Measurements from ENCODE around the gene FTH1. TPM values are rescaled to one million over a fixed set of nuclear protein-coding genes. Genes with fewer than 3 reads are reported as not detected.
A peak's percentile ranks its signal among the peaks of the same experiment; 100 is the strongest.

Gene FTH1
- total and polyA plus RNA-seq, 2 of the 8 experiments (the other 6 are each of a cell fraction or from before 2014, with no cell fraction given): 1,153 to 1,461 TPM

GRCh38 chr11:61971248-61972111, 4.0 kb upstream of the FTH1 start (continued):
- TF ChIP-seq NANOG (IDR thresholded peaks at IDR 0.05; ENCODE audit: insufficient read depth, low read depth, low read length, poor library complexity, severe bottlenecking): no peak
- TF ChIP-seq PHF8 (conservative IDR thresholded peaks at IDR 0.05; ENCODE audit: low read depth, low read length): no peak
- TF ChIP-seq SP4 (IDR thresholded peaks at IDR 0.05; ENCODE audit: low read length): no peak
- no peak for TF ChIP-seq GABPA (IDR thresholded peaks at IDR 0.05; ENCODE audit: borderline replicate concordance, insufficient read depth, low read length)
- TF ChIP-seq BACH1 (IDR thresholded peaks at IDR 0.05; ENCODE audit: low read length): peak; percentile 100
- no peak for TF ChIP-seq BCL11A (IDR thresholded peaks at IDR 0.05; ENCODE audit: low read depth in 2 of 2, low read length in 2 of 2)
- TF ChIP-seq EGR1 (IDR thresholded peaks at IDR 0.05; ENCODE audit: borderline replicate concordance, low read depth, low read length): 0 out of 2 replicates have a peak, but pooled peaks have one; percentile 53
- TF ChIP-seq E2F6 (IDR thresholded peaks at IDR 0.05): no peak
- no peak for TF ChIP-seq KDM4A (IDR thresholded peaks at IDR 0.05; ENCODE audit: low read depth, low read length, severe bottlenecking)
- TF ChIP-seq CTBP2 (IDR thresholded peaks at IDR 0.05; ENCODE audit: borderline replicate concordance, insufficient read depth, insufficient read length, low read length): no peak
- TF ChIP-seq EP300 (IDR thresholded peaks at IDR 0.05; ENCODE audit: borderline replicate concordance in 1 of 2, low read depth in 2 of 2, low read length in 2 of 2): peak; percentile 49 to 99; a peak in 2 of 3 replicates
- TF ChIP-seq SRF (IDR thresholded peaks at IDR 0.05; ENCODE audit: low read depth, low read length): no peak
- TF ChIP-seq CBX8 (IDR thresholded peaks at IDR 0.05; ENCODE audit: borderline replicate concordance, low read depth, low read length): no peak
- 0 out of 2 replicates have a peak, but pooled peaks have one; percentile 46 for TF ChIP-seq JUN (IDR thresholded peaks at IDR 0.05; ENCODE audit: low read depth, low read length)
- no peak for TF ChIP-seq TEAD4 (IDR thresholded peaks at IDR 0.05; ENCODE audit: low read depth, low read length)
- peak; percentile 27; the same call in 1 of the 2 replicates for TF ChIP-seq YY1 (IDR thresholded peaks at IDR 0.05; ENCODE audit: low read depth, low read length)

All from H1 (cell line).